Mesodermal cell (in vitro differentiated cells): ENCODE measurements around the gene DUSP8.

Experiments used
- H3K27ac ChIP-seq: 2 replicates; pipeline ENCODE4 v1.7.0; 2013; ENCODE audit warnings: mild to moderate bottlenecking, low read depth, low read length, moderate library complexity; ENCODE audit not compliant: severe bottlenecking
- H3K36me3 ChIP-seq: 2 replicates; pipeline ENCODE4 v1.7.1; 2013; ENCODE audit warnings: mild to moderate bottlenecking, low read length, moderate library complexity; ENCODE audit not compliant: control insufficient read depth, insufficient read depth
- H3K4me1 ChIP-seq: one replicate; pipeline ENCODE4 v1.7.1; 2013; ENCODE audit warnings: mild to moderate bottlenecking, low read length; ENCODE audit not compliant: insufficient read depth, control insufficient read depth, poor library complexity, severe bottlenecking
- H3K4me3 ChIP-seq: 2 replicates; pipeline ENCODE4 v1.7.0; 2013; ENCODE audit warnings: low read length, control low read depth, mild to moderate bottlenecking; ENCODE audit not compliant: insufficient read depth, poor library complexity, severe bottlenecking; ENCODE audit errors: extremely low read depth
- H3K9me3 ChIP-seq: 2 replicates; pipeline ENCODE4 v1.7.1; 2013; ENCODE audit warnings: mild to moderate bottlenecking, low read length, moderate library complexity; ENCODE audit not compliant: control insufficient read depth
- WGBS, 2 experiments: methylation state at CpG; one replicate each; pipeline ENCODE4 v1.1.5; 2013; ENCODE audit warnings: missing lambda C conversion rate in 2 of 2; ENCODE audit not compliant: insufficient coverage in 2 of 2; 5-methylcytosine and 5-hydroxymethylcytosine counted together

DUSP8 gene

GRCh38 chr11:1504138-1504537 is 67.9 kb downstream of the DUSP8 start:
- Histone ChIP-seq H3K4me1 (peaks cover 9% of the 10 kb centered on the region), H3K4me3 (no peak overlapping the region), H3K9me3 (no peaks in the 10 kb centered on the region), H3K27ac (no peak overlapping the region), H3K36me3 (peaks cover 8% of the 10 kb centered on the region)
- 89% methylated on average over 7 to 9 of the region's 9 CpGs for WGBS, 2 experiments
